Fibroblast of skin of right quadriceps (primary cell): ENCODE measurements around the gene PEX10.

Experiments
- DNase-seq: peaks from one replicate; pipeline ENCODE4 v3.0.0-alpha.2; 2013

The PEX10 gene

DNA sequence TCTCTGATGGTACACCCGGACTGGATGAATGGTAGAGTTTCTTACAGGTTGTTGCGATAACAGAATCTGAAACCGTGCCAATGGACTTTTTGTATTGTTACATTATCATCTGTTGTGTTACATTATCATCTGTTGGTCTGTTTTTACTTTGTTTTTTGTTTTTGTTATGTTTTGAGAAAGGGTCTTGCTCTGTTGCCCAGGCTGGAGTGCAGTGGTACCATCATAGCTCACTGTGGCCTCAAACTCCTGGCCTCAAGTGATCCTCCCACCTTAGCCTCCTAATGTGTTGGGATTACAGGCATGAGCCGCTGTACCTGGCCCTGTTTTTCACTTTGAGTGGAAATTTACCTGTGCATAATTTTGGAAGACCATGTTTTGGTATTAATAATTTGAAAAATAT is 10.2 kb upstream of the PEX10 start:
- no peak for DNase-seq

DNA sequence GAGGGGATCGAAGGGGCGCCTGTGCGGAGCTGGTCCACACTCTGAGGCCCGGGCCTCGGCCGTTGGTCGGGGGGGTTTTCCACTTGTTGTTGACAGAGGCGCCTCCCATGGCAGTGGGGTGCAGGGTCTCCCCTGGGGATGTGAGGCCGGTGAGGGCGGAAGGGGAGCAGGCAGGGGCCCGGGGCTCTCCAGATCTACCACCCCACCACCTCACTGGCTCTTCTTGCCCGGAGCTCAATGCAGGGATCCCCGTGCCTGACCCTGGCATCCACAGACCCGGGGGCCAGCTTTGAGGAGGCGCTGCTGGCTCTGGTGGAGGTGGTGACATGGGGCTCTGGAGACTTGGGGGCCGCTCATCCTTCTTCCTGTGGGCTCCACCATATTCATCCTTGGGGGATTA is 7.1 kb upstream of the PEX10 start:
- no peak for DNase-seq

DNA sequence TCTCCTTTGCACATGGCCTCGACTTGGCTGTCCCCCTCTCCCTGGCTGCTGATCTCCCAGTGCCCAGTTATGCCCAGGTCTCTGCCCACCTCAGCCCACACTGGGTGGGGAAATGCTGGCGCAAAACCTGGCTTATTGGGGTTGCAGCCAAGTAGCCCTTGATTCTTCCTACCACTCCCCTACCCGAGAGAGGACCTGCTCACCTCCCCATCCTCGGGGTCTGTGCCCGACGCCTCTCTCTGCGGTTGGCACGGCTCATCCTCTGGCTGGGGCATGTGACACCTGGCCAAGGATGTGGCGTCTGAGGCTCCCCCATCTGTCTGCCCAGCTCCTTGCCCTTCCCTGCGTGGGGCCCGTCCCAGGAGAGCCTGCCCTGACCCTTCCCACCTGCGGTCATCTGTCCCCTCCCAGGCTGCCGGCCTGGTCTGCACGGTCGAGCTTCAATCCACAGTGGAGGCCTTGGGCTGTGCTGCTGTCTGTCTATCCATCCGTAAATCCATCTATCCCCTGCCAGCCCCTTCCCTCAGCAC is 6.5 kb upstream of the PEX10 start:
- DNase-seq: no peak

DNA sequence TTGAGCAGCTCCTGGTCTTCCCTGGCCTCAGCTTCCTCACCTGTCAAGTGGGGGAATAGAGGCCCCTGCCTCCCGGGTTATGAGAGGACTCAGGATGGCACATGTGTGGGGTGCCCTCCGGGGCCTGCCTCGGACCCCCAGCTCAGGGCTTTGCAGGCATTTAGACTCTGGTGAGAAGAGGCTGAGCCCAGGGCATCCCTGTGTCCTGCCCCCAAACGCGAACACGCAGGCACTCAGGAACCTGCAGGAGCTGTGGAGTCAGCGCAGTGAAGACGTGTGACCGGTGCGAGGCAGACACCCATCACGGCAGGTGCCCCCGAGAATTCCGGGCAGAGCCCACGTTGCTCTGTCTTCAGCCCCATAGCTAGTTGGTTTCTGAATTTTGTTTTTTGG is 5.5 kb upstream of the PEX10 start:
- no peak for DNase-seq

DNA sequence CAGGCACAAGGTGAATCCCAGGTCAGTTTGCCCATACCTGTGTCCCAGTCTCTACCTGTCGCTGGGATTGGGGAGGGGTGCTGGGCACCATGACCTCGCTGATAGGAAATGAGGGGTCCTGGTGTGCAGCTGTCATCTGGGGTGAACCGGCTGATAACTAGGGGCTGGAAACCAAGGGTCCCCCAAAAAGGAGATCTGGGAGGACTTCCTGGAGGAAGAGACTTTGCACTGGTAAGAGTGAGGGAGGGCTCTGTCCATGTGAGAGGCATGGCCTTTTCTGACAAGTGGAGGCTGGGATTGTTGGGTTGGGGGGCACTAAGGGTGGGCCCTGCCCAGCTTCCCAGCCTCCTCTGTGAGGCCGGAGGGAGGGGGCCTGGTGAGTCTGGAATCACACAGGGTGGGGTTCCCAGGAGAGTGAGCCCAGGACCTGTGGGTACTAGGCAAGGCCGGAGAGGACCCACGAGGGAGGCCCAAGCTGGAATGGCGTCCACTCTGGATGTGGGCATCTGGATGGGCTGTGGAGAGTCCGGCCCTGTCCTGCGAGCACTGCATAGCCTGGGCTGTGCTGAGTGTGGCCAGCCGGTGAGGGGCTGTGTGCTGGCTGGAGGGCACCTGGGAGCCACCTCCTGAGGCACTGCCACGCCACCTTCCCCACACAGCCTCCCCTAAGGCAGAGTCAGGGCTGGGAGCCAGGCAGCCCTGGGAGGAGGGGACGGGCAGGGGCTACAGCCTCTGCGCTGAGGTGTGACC is 4.9 kb upstream of the PEX10 start:
- DNase-seq: no peak

DNA sequence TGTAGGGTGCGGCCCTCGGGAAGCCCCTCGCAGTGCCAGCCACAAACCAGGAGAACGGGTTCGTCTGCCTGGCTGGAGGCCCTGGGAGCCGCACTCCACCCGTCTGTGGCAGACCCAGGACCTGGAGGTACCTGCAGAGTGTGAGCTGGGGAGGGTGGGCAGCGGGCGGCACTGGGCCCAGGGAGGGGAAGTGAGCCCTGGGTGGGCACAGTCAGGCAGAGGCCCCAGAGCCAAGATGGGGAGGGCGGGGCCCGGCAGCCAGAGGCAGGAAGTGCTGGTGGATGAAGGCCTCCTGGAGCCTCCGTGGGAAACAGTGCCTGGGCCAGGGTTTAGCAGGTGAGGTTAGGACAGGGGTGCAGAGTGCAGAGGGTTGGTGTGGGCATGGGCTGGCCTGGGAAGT is 4.0 kb upstream of the PEX10 start:
- no peak for DNase-seq

DNA sequence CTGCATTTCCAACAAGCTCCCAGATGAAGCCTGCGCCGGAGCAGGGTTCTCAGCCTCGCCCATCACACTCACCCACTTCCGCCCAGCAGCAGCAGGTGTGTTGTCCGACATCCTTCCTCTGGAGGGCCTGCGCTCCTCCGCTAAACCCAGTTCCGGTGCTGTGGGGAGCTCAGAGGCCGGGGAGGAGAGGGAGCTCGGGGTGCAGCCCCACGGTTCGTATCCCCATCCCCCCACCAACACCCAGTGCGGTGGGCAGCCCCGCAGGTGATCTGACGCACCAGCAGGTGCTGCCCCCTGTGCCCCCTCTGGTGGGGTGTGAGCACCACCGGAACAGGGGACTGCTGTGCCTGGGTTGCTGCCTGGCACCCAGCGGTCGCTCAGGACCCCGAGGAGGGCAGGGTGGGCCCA is 3.4 kb upstream of the PEX10 start:
- no peak for DNase-seq

DNA sequence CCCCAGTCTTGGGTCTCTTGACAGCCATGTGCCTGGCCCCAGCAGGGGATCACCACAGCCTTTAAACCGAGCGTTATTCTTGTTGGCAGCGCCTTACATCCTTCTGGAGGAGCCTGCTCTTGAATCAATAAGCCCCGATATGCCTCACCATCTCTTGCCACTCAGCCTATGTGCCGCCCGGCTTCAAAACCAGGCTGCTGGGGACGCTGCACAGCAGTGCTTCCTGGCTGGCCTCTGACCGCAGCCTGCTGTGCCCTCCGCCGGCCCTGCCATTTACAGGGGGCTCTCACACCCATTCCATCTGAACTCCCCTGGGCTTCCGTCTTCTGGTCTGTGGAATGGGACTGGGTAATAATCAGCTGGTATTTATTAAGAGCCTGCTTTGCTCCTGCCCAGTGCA is 3.0 kb upstream of the PEX10 start:
- DNase-seq: no peak

DNA sequence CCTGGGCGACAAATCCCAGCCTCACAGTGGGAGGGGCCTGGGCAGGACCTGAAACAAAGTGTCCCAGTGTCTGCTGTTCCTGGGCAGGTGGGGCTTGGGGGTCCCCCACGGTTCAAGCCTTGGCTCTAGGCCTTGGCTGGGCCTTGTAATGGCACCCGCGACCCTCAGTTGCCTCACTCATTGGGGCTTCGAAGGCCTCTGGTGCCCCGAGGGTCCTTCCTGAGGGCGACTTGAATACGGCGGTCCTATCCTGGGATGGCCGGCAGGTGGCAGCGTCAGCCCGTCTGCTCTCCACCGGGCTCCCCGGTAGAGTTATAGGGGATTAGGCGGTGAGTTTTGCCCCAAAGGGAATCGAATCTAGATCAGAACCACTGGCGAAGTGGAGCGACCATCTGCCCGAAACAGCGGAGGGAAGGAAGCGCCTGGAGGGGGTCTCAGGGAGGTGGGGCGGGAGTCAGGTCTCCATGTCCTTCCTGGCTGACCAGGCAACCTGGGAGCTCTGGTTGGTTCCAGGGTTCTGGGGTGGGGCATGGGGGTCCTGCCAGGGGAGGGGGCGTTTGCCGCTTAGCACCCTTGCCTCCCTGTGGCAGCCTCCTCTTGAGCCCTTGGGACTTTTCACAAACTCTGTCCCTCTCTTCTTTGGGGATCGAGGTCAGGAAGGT is 2.1 kb upstream of the PEX10 start:
- DNase-seq: peak; percentile 55

DNA sequence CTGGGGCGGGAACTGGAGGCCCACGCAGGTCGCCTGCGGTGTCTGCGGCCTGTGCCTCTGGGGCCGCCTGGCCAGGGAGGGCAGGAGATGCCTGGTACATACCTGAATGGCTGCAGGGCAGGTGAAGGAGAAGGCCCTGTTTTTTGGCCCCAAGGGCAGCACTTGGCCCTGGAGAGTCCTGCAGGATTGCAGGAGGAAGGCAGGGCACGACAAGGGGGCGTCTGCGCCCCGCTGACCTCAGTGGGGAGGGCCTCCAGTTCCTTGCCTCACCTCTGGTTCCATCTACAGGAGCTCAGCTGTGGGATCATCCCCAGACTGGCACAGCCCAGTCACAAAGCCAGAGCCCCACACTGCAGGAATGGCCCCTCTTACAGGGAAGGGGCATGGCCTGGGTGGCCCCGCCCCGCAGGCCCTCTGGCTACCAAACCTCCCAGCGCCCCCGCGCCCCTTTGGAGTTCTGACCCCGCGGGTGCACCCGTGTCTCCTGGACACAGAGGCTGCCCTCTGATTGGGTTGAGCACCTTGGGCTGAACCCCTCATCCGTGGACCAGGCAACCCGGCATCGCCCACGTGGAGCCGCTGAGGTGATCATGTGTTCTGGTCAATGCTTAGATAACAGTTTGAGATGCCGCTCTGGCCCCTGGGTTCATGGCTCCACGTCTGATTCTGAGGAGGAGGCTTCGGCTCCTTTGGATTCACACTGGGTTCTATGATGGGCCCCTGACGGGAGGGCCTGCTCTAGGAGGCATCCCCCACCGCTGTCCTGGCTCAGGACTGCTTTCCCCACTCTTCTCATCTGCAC is 1.3 kb upstream of the PEX10 start:
- no peak for DNase-seq

DNA sequence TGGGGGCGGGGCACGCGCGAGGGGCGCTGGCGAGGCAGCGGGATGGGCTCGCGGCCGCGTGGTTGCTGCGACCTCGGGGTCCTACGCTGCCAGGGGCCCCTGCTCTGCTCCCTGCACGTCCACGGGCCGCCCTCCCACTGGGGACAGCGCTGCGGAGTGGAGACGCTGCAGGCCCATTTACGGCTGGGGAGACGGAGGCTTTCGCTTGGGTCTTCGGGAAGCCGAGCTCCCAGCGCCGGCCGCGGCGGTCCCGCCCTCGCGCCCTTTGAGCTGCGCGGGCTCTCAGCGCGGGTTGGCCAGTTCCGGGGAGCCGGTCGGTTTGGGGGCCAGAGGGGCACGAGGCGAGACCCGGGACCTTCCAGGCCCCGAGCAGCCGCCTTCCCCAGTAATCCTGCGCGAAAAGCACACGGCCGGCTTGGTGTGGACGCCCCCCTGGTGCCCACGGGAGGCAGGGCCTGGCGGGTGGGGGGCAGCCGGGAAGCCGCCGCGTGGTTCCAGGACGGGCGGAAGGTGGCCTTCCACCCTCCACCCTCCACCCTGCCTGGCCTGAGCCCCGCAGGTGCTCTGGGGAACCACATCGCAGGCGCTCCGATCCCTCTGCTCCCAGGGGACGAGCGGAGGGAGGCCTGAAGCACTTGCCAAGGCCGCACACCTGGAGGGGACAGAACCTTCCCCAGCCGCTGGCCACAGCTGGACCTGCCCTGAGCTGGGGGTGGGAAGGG is 570 bp upstream of the PEX10 start:
- DNase-seq: no peak

DNA sequence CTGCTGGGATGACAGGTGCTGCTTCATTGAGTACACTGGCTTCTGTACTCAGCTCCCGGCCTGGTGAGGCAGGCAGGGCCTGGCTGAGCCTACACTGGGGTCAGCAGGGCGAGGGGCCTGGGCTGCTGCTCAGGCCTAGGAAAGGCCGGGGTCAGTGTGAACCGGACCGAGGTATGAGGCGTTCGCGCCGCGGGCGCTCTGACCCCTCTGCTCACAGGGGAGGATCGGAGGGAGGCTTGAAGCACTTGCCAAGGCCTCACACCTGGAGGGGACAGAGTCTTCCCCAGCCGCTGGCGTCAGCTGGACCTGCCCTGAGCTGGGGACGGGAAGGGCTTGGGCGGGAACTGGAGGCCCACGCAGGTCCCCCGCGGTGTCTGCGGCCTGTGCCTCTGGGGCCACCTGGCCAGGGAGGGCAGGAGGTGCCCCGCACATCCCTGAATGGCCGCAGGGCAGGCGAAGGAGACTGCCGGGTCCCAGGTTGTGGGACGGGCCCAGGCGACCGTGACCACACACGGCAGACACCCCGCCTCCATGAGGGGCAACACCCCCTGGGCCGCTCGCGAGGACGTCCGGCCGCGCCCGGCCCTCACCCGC is 466 bp downstream of the PEX10 start:
- DNase-seq: no peak

DNA sequence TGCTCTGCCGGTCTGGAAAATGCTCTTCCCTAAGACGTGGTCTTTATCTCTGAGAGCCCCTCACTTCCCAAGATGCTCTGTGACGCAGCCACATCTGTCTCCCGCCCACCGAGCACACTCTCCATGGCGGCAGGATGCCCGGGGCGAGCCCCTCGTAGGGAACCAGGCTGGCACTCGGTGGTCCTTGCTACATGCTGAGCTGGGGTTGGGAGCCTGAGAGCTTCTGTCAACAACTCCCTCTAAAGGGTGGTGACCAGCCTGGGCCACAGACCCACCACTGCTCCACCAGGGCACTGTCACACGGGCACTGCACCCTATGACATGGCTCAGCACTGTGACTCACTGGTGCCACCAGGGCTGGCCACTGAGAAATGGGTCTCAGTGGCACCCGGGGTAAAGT is 2.6 kb downstream of the PEX10 start:
- DNase-seq: no peak

DNA sequence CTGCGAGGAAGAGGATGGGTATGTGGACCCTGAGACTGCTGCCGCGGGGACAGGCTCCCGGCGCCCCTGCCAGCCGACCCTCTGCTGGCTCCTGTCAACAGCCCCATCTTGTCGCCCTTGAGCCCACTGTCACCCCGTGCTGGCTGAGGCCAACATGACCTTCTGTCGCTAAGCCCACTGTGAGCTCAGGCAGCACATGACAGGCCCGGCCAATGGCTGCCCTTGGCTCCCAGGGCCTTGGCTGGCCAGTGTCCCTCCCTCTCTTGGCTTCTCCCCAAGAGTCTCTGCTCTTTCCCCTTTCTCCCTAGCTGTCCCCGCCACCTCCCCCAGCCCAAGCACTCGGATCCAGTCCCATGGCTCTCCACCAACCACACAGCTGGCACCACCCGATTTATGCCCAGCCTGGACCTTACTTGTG is 3.5 kb downstream of the PEX10 start:
- no peak for DNase-seq

DNA sequence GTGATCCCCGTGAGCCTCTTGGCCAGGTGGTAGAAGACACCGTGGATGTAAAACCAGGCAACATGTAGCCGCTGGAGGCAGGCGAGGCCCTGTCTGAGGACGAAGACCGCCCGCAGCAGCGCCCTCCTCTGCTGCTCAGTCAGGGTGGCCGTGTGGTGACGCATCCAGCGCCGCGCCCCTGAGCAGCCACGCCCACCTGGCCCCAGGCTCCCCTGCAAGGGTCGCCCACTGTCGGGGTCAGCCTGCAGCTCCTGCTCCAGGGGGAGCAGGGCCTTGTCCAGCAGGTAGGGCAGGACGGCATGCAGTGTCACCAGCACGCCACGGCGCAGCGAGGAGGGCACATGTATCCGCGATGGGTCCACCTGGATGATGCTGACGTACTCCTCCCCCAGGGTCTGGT is 3.9 kb downstream of the PEX10 start:
- no peak for DNase-seq

DNA sequence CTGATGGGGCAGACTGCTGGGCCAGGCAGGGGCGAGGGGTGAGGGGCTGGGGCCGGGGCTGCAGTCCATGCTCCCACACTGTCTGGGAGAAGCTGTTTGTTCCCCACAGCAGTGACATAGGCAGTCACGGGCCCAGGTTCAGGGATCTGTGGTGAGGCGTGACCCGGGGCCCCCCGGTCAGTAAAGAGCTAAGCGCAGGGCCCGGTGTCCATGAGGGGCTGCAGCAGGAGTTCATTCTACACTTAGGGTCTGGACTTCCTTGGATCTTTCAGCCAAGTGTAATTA is 4.4 kb downstream of the PEX10 start:
- DNase-seq: no peak

DNA sequence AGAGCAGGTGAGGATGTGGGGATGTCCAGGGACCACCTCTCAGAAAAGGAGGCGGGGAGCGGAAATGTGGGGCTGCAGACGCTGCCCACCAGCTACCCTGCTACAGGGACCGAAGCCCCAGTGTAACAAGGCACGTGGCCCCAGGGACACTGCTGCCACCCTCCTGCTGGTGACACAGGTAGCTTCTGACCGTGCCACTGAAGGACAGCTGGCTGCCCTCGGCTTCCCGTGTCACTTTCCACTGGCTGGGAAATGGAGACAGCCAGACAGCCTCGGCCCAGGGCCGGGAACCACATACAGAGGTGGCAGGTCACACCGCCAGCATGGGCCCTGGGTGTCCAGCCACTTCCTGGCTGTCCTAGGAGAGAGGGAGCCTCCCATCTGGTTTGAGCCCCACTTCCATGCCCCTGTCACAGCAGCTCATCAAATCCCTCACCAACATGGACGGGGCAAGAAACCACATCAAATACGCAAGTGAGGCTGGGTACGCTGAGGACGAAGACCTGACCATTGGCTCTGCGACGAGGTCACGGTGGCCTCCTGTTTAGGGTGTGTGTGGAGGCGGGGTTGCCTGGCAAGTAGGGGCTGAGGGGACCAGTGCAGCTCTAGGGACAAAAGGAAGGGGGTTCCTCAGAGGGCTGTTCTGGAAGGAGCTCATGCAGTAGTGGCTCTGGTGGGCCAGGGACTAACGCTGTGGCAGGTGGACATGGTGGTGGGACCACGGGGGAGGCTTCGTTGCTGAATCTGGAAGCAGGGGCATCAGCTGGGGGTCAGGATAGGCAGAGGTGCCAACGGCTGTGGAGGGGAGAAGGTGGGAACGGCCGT is 5.0 kb downstream of the PEX10 start:
- DNase-seq: no peak

DNA sequence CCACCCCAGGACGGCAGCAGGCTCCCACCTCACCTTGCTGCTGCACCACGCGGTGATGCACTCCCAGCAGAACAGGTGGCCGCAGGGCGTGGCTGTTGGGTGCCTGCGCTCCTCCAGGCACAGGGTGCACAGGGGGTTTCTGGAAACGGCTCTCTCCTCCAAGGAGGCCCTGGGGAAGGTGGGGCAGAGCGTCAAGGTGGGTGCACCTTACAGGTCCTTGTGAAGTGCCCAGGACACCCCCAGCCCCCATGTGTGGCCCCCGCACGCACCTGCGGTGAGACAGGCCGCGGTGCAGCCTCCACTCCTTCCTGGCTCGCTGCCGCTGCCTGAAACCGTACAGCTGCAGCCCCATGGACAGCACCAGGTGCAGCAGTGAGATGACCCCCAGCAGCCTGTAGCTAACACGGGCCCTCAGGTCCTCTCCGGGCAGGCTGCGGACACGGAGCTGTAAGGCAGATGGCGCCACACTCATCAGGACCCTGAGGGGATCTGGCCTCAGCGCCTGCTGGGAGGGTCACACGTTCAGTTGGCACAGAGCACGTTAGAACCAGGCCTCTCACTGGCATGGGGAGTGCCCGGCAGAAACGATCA is 5.8 kb downstream of the PEX10 start:
- no peak for DNase-seq

DNA sequence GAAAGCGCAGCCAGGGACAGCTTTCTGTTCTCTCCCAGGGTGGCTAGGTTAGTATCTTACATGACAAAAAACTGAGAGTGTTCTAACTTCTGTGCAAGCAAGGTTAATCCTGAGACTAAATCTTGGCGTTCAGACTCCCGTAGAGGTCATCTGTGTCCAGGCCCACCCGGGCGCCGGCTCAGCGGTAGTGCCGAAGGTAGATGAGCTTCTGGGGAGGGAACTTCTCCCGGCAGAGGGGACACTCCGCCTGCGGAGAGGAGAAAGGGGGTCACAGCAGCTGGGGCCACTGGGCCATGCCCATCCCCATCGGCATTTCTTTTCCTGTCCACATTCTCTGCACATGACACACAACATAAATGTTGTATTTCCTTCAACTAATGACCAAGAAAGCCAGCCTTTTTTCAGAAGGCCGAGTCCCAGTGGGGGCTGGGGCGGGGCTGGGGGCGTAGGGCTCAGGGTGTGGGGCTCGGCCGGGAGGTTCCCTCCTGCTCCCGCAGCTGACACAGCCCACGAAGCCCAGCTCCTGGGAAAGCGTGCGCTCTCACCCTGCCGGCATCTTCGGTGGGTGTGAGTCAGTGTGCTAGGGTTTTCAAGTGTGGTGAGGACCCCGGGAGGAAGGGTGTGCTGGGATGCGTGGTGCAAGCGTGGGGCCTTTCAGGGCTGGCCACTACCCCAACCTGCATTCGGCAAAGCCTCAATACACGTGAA is 6.6 kb downstream of the PEX10 start:
- DNase-seq: peak; percentile 45

DNA sequence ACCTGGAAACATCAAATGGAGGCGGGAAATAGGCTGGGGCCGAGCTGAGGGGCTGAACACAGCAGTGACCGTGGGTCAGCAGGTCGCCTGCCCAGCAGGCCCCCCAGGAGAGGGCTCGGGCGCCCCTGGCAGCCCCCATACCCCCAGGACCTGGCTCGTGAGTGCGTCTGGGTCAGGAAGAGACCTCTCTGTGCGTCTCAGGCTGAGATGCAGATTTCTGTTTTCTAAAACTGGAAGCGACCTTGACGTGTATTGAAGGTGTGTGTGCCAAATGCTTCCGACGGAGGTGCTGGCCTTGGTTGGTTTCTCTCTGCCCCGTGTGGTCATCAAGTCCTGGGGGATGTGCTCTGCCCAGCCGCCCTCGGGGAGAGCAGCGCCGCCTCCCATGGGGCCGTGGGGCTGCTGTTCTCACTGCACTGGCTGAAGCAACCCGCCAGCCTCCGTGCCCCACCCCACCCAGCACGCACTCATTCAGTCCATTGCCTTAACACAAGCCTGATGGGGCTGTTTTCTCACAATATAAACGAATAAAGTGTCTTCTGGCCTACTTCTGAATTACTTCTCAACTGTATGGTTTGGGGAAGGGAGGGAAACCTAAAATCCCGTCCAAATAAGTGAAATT is 7.4 kb downstream of the PEX10 start:
- DNase-seq: no peak
